Smooth muscle cell (in vitro differentiated cells): ENCODE measurements around the gene HOXB2. TPM values are rescaled to one million over a fixed set of nuclear protein-coding genes. Genes with fewer than 3 reads are reported as not detected.

Experiments
- DNase-seq: peaks from one replicate; lab custom pipeline; 2025; ENCODE audit not compliant: unreplicated experiment; lab: John Stamatoyannopoulos, UW
- H2AFZ ChIP-seq: fragments of 200-600 bp; sonication (generic); 2 replicates; pipeline ENCODE4 v1.6.0; 2016; ENCODE audit warnings: antibody characterized with exemption, low read depth, mild to moderate bottlenecking
- H3F3A ChIP-seq: fragments of 200-600 bp; sonication (generic); 2 replicates; pipeline ENCODE4 v1.6.0; 2017; ENCODE audit warnings: antibody characterized with exemption, low read depth
- H3K27ac ChIP-seq: fragments of 200-600 bp; sonication (generic); 2 replicates; pipeline ENCODE4 v1.5.1; 2016; ENCODE audit warnings: low read depth, mild to moderate bottlenecking
- H3K27me3 ChIP-seq: fragments of 200-600 bp; sonication (generic); 2 replicates; pipeline ENCODE4 v1.6.1; 2016; ENCODE audit warnings: low read depth, mild to moderate bottlenecking
- H3K36me3 ChIP-seq: fragments of 200-600 bp; sonication (generic); 2 replicates; pipeline ENCODE4 v1.5.1; 2016; ENCODE audit warnings: low read depth
- H3K4me1 ChIP-seq: fragments of 200-600 bp; sonication (generic); 2 replicates; pipeline ENCODE4 v1.5.1; 2016; ENCODE audit warnings: low read depth
- H3K4me2 ChIP-seq: fragments of 200-600 bp; sonication (generic); 2 replicates; pipeline ENCODE4 v1.6.0; 2016; ENCODE audit warnings: mild to moderate bottlenecking
- H3K4me3 ChIP-seq: fragments of 200-600 bp; sonication (generic); 2 replicates; pipeline ENCODE4 v1.5.1; 2016; ENCODE audit warnings: mild to moderate bottlenecking
- H3K79me2 ChIP-seq: fragments of 200-600 bp; sonication (generic); 2 replicates; pipeline ENCODE4 v1.6.0; 2016; ENCODE audit warnings: low read depth, mild to moderate bottlenecking
- H3K9ac ChIP-seq: fragments of 200-600 bp; sonication (generic); 2 replicates; pipeline ENCODE4 v1.6.0; 2016; ENCODE audit warnings: low read depth
- H3K9me3 ChIP-seq: fragments of 200-600 bp; sonication (generic); replicated peaks from 2 replicates; pipeline ENCODE4 v1.5.1; 2016; ENCODE audit warnings: low read depth
- H4K20me1 ChIP-seq: fragments of 200-600 bp; sonication (generic); 2 replicates; pipeline ENCODE4 v1.6.0; 2016; ENCODE audit warnings: low read depth
- CTCF ChIP-seq: fragments of 200-600 bp; sonication (generic); IDR thresholded peaks from 2 replicates; pipeline ENCODE4 v1.5.1; 2017; ENCODE audit warnings: borderline replicate concordance, mild to moderate bottlenecking, antibody characterized with exemption; ENCODE audit not compliant: insufficient read depth, poor library complexity, severe bottlenecking
- WGBS: methylation state at CpG from one replicate; pipeline ENCODE4 v1.1.7; 2016; ENCODE audit warnings: low lambda C conversion rate; 5-methylcytosine and 5-hydroxymethylcytosine counted together
- polyA plus RNA-seq: library from polyadenylated mRNA; unstranded; fragments of >200 nt; fragmentation: Nextera tagmentation; extraction: Ambion mirVana; gene quantifications from 2 replicates; pipeline ENCODE4 v1.2.1, GENCODE V29; 2016
- total RNA-seq: library from RNA; depleted of rRNA; stranded (reverse); fragments of >200 nt; gene quantifications from 2 replicates; pipeline ENCODE4 v1.2.3, GENCODE V29; 2014

Gene HOXB2
- total and polyA plus RNA-seq, 2 experiments from 2014 or later, result 26.5 to 40.4 TPM

- H3K27ac ChIP-seq, result no peak overlapping the region
- H3K4me3 ChIP-seq, result peak overlapping the region; percentile 21
- H3K36me3 ChIP-seq, result no peaks in the 10 kb centered on the region
- H3K9ac ChIP-seq, result no peak overlapping the region
- H4K20me1 ChIP-seq, result no peaks in the 10 kb centered on the region
- no peaks in the 10 kb centered on the region for H3K9me3 ChIP-seq
- H2AFZ ChIP-seq, result peak overlapping the region; percentile 69
- H3K4me2 ChIP-seq, result peak overlapping the region; percentile 63
- DNase-seq, result no peak
- peaks cover 78% of the 10 kb centered on the region for H3K27me3 ChIP-seq
- 20% methylated on average over 13 of the region's 14 CpGs for WGBS
- peaks cover 6% of the 10 kb centered on the region for H3K4me1 ChIP-seq
- no peak for TF ChIP-seq CTCF
- no peaks in the 10 kb centered on the region for H3K79me2 ChIP-seq
- H3F3A ChIP-seq, result no peaks in the 10 kb centered on the region
These were observed 17.4 kb downstream of the HOXB2 start for GRCh38 chr17:48527547-48527932.

- no peak for DNase-seq
- Histone ChIP-seq H3K4me3 (peak overlapping the region; percentile 21), H3K4me2 (peak overlapping the region; percentile 63), H3K27me3 (peaks cover 71% of the 10 kb centered on the region), H3K36me3 (no peaks in the 10 kb centered on the region), H3K4me1 (peaks cover 6% of the 10 kb centered on the region), H4K20me1 (no peaks in the 10 kb centered on the region), H2AFZ (peak overlapping the region; percentile 69), H3F3A (no peaks in the 10 kb centered on the region), H3K9ac (no peak overlapping the region), H3K9me3 (no peaks in the 10 kb centered on the region), H3K27ac (no peak overlapping the region), H3K79me2 (no peaks in the 10 kb centered on the region)
- no peak for TF ChIP-seq CTCF
- WGBS, result 21% methylated on average over 40 of the region's 59 CpGs
These were observed 18.0 kb downstream of the HOXB2 start for GRCh38 chr17:48526608-48527546.

GRCh38 chr17:48523010-48523409, 21.9 kb downstream of the HOXB2 start:
- Histone ChIP-seq H3K4me1 (peaks cover 6% of the 10 kb centered on the region), H3K27ac (no peak overlapping the region), H2AFZ (no peak overlapping the region), H3K4me3 (no peak overlapping the region), H3K36me3 (no peaks in the 10 kb centered on the region), H3K27me3 (peaks cover 51% of the 10 kb centered on the region), H3K9ac (no peak overlapping the region), H3K79me2 (no peaks in the 10 kb centered on the region), H3K4me2 (no peak overlapping the region), H3K9me3 (no peaks in the 10 kb centered on the region), H3F3A (no peaks in the 10 kb centered on the region), H4K20me1 (no peaks in the 10 kb centered on the region)
- DNase-seq, result no peak
- 80% methylated on average over 6 of the region's 6 CpGs for WGBS
- TF ChIP-seq CTCF, result peak; percentile 37
